ENCODE measurements around the gene BACH2.

- TF ChIP-seq POLR2AphosphoS5 (IDR thresholded peaks at IDR 0.05) (no peak), POLR2A (IDR thresholded peaks at IDR 0.05; ENCODE audit: low read depth) (no peak), CTCF (IDR thresholded peaks at IDR 0.05) (no peak), EP300 (IDR thresholded peaks at IDR 0.05) (no peak)
These were observed 256.7 kb downstream of the BACH2 start for GRCh38 chr6:90039911-90040310.
